Neural cell (in vitro differentiated cells): ENCODE measurements around the gene TSPAN14. TPM values are rescaled to one million over a fixed set of nuclear protein-coding genes. Genes with fewer than 3 reads are reported as not detected.

Source experiments
- H2AFZ ChIP-seq: fragments of 200-600, 300-800 bp; sonication (generic), shearing (Covaris generic); 2 replicates; pipeline ENCODE4 v1.6.0; 2014; ENCODE audit warnings: low read depth, mild to moderate bottlenecking, antibody characterized with exemption, low read length, moderate library complexity
- H3F3A ChIP-seq: fragments of 200-600 bp; shearing (Covaris generic); 2 replicates; pipeline ENCODE4 v1.6.1; 2016; ENCODE audit warnings: mild to moderate bottlenecking, moderate library complexity, mixed read lengths, antibody characterized with exemption, low read length; ENCODE audit not compliant: insufficient read depth, poor library complexity, severe bottlenecking
- H3K27ac ChIP-seq: fragments of 200-600, 300-800 bp; sonication (generic), shearing (Covaris generic); 2 replicates; pipeline ENCODE4 v1.5.1; 2014; ENCODE audit warnings: mild to moderate bottlenecking, low read length, moderate library complexity
- H3K27me3 ChIP-seq: fragments of 300-800, 200-600 bp; sonication (generic), shearing (Covaris generic); 2 replicates; pipeline ENCODE4 v1.6.0; 2014; ENCODE audit warnings: mild to moderate bottlenecking, low read depth, low read length, moderate library complexity; ENCODE audit not compliant: insufficient read depth
- H3K36me3 ChIP-seq: fragments of 300-800, 200-600 bp; sonication (generic), shearing (Covaris generic); 2 replicates; pipeline ENCODE4 v1.5.1; 2014; ENCODE audit warnings: mild to moderate bottlenecking, antibody characterized with exemption, low read length, moderate library complexity; ENCODE audit not compliant: insufficient read depth
- H3K4me2 ChIP-seq: fragments of 300-800, 200-600 bp; sonication (generic), shearing (Covaris generic); 2 replicates; pipeline ENCODE4 v1.6.0; 2014; ENCODE audit warnings: mild to moderate bottlenecking, low read length
- H3K4me3 ChIP-seq: fragments of 300-800, 200-600 bp; sonication (generic), shearing (Covaris generic); 2 replicates; pipeline ENCODE4 v1.5.1; 2014; ENCODE audit warnings: mild to moderate bottlenecking, low read length, moderate library complexity
- H3K79me2 ChIP-seq: fragments of 200-600 bp; shearing (Covaris generic); replicated peaks from 2 replicates; pipeline ENCODE4 v1.6.0; 2014; ENCODE audit warnings: mild to moderate bottlenecking, low read length, moderate library complexity; ENCODE audit not compliant: insufficient read depth
- H3K9ac ChIP-seq: fragments of 300-800, 200-600 bp; sonication (generic), shearing (Covaris generic); 2 replicates; pipeline ENCODE4 v1.6.1; 2016; ENCODE audit warnings: mild to moderate bottlenecking, low read length, mixed read lengths
- H3K9me2 ChIP-seq: fragments of 200-600 bp; shearing (Covaris generic); 2 replicates; pipeline ENCODE4 v1.6.1; 2016; ENCODE audit warnings: mild to moderate bottlenecking, low read length, mixed read lengths; ENCODE audit not compliant: insufficient read depth
- H3K9me3 ChIP-seq: fragments of 200-600, 300-800 bp; sonication (generic), shearing (Covaris generic); 2 replicates; pipeline ENCODE4 v1.6.1; 2016; ENCODE audit warnings: mild to moderate bottlenecking, mixed run types, low read length, moderate library complexity, mixed read lengths
- H4K20me1 ChIP-seq: fragments of 200-600 bp; shearing (Covaris generic); 2 replicates; pipeline ENCODE4 v1.6.1; 2016; ENCODE audit warnings: mild to moderate bottlenecking, mixed run types; ENCODE audit not compliant: insufficient read depth
- CTCF ChIP-seq: fragments of 450-650 bp; IDR thresholded peaks from 2 replicates; pipeline ENCODE4 v1.5.1; 2014; ENCODE audit warnings: antibody characterized with exemption, mild to moderate bottlenecking, moderate library complexity; ENCODE audit not compliant: poor library complexity, severe bottlenecking
- EP300 ChIP-seq: fragments of 450-650 bp; conservative IDR thresholded peaks from 2 replicates; pipeline ENCODE4 v1.6.1; 2014; ENCODE audit warnings: antibody characterized with exemption, mild to moderate bottlenecking, moderate library complexity; ENCODE audit not compliant: poor library complexity, severe bottlenecking
- EZH2 ChIP-seq: fragments of 200-600, 300-800 bp; shearing (Covaris generic), sonication (generic); IDR thresholded peaks from 2 replicates; pipeline ENCODE4 v1.6.1; 2014; ENCODE audit warnings: antibody characterized with exemption, low read length, borderline replicate concordance, mild to moderate bottlenecking; ENCODE audit not compliant: insufficient read depth, poor library complexity, severe bottlenecking
- MXI1 ChIP-seq: fragments of 450-650 bp; conservative IDR thresholded peaks from 2 replicates; pipeline ENCODE4 v1.6.1; 2014; ENCODE audit warnings: antibody characterized with exemption, mild to moderate bottlenecking; ENCODE audit not compliant: poor library complexity, severe bottlenecking
- POLR2AphosphoS5 ChIP-seq: IDR thresholded peaks from 2 replicates; pipeline ENCODE4 v1.6.1; 2012
- RAD21 ChIP-seq: fragments of 450-650 bp; conservative IDR thresholded peaks from 2 replicates; pipeline ENCODE4 v1.6.1; 2014; ENCODE audit warnings: antibody characterized with exemption, mild to moderate bottlenecking, moderate library complexity
- REST ChIP-seq: IDR thresholded peaks from 2 replicates; pipeline ENCODE4 v1.6.1; 2012; ENCODE audit warnings: borderline replicate concordance
- SMC3 ChIP-seq: fragments of 450-650 bp; conservative IDR thresholded peaks from 2 replicates; pipeline ENCODE4 v1.6.1; 2014; ENCODE audit warnings: antibody characterized with exemption, mild to moderate bottlenecking, moderate library complexity; ENCODE audit not compliant: poor library complexity
- TAF1 ChIP-seq: IDR thresholded peaks from 2 replicates; pipeline ENCODE4 v1.6.1; 2012; ENCODE audit warnings: low read depth
- polyA plus RNA-seq: library from polyadenylated mRNA; depleted of rRNA; stranded (reverse); fragments of >200 nt; gene quantifications from 2 replicates; pipeline ENCODE4 v1.2.3, GENCODE V29; 2014

The TSPAN14 gene
- polyA plus RNA-seq, 1 donor from 2014 or later: 26.3 TPM

GRCh38 chr10:80538481-80539185 is 84.5 kb downstream of the TSPAN14 start:
- Histone ChIP-seq H3K9ac (no peak overlapping the region), H3K36me3 (no peaks in the 10 kb centered on the region), H3K27me3 (no peaks in the 10 kb centered on the region), H3K9me2 (no peaks in the 10 kb centered on the region), H3K4me3 (no peak overlapping the region), H2AFZ (no peak overlapping the region), H4K20me1 (no peaks in the 10 kb centered on the region), H3K4me2 (no peak overlapping the region), H3K79me2 (no peaks in the 10 kb centered on the region), H3K27ac (no peak overlapping the region), H3F3A (no peaks in the 10 kb centered on the region), H3K9me3 (no peaks in the 10 kb centered on the region)
- no peak for TF ChIP-seq POLR2AphosphoS5
- TF ChIP-seq MXI1: no peak

- no peak for TF ChIP-seq TAF1
- no peak for TF ChIP-seq CTCF
- TF ChIP-seq MXI1: no peak
- TF ChIP-seq SMC3: no peak
- TF ChIP-seq EZH2: no peak
- no peak for TF ChIP-seq POLR2AphosphoS5
- no peak for TF ChIP-seq EP300
- TF ChIP-seq REST: no peak
- TF ChIP-seq RAD21: no peak
- no peaks in the 10 kb centered on the region for H3K79me2 ChIP-seq
- H3K9me2 ChIP-seq: no peaks in the 10 kb centered on the region
- no peaks in the 10 kb centered on the region for H4K20me1 ChIP-seq
- H3F3A ChIP-seq: no peaks in the 10 kb centered on the region
- no peaks in the 10 kb centered on the region for H3K9me3 ChIP-seq
- H3K4me2 ChIP-seq: no peak overlapping the region
- no peak overlapping the region for H3K9ac ChIP-seq
- H2AFZ ChIP-seq: no peak overlapping the region
- H3K36me3 ChIP-seq: no peaks in the 10 kb centered on the region
- H3K27ac ChIP-seq: no peak overlapping the region
- H3K27me3 ChIP-seq: no peaks in the 10 kb centered on the region
- no peak overlapping the region for H3K4me3 ChIP-seq
Observed at GRCh38 chr10:80539421-80540031, 85.4 kb downstream of the TSPAN14 start.
